Panc1 (cell line): Measurements from ENCODE around the gene HOXB7.

ENCODE experiments used
- POLR2AphosphoS5 ChIP-seq: IDR thresholded peaks from 2 replicates; pipeline ENCODE4 v1.6.1; 2012; ENCODE audit warnings: mild to moderate bottlenecking, low read depth, low read length, moderate library complexity
- TCF7L2 ChIP-seq: IDR thresholded peaks from 2 replicates; pipeline ENCODE4 v1.6.1; 2011; ENCODE audit warnings: mild to moderate bottlenecking, low read depth, low read length, inconsistent platforms
- TF ChIP-seq, protein P1 (sequence below): fragments of 450-650 bp; IDR thresholded peaks from 2 replicates; pipeline ENCODE4 v1.5.1; 2017; ENCODE audit warnings: mild to moderate bottlenecking
- TF ChIP-seq, protein P2 (sequence below), 2 experiments: IDR thresholded peaks; 2 replicates each; pipeline ENCODE4 v1.6.1; 2011 to 2012; ENCODE audit warnings: low read depth in 2 of 2, control low read depth in 1 of 2, low read length in 1 of 2, mild to moderate bottlenecking in 1 of 2, moderate library complexity in 1 of 2; ENCODE audit not compliant: insufficient read depth in 1 of 2

DNA sequence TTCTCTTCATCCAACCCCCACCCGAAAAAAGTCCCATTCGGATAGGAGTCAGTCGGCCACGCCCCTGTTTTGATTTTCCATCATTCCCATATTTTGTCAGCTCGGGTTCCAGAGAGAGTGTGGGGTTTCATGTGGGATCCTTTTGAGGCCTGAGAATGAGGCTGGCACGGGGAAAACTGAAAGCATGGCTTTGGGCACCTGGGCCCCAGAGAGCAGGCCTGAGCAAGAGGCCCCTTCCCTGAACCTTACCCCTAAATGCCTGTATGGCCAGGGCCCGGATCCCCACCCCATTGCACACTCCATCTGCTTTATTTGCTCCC, 28.1 kb downstream of the HOXB7 start:
- TF ChIP-seq, protein P1, sequence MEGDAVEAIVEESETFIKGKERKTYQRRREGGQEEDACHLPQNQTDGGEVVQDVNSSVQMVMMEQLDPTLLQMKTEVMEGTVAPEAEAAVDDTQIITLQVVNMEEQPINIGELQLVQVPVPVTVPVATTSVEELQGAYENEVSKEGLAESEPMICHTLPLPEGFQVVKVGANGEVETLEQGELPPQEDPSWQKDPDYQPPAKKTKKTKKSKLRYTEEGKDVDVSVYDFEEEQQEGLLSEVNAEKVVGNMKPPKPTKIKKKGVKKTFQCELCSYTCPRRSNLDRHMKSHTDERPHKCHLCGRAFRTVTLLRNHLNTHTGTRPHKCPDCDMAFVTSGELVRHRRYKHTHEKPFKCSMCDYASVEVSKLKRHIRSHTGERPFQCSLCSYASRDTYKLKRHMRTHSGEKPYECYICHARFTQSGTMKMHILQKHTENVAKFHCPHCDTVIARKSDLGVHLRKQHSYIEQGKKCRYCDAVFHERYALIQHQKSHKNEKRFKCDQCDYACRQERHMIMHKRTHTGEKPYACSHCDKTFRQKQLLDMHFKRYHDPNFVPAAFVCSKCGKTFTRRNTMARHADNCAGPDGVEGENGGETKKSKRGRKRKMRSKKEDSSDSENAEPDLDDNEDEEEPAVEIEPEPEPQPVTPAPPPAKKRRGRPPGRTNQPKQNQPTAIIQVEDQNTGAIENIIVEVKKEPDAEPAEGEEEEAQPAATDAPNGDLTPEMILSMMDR: no peak
- TF ChIP-seq POLR2AphosphoS5: no peak
- no peak for TF ChIP-seq TCF7L2
- TF ChIP-seq, protein P2, sequence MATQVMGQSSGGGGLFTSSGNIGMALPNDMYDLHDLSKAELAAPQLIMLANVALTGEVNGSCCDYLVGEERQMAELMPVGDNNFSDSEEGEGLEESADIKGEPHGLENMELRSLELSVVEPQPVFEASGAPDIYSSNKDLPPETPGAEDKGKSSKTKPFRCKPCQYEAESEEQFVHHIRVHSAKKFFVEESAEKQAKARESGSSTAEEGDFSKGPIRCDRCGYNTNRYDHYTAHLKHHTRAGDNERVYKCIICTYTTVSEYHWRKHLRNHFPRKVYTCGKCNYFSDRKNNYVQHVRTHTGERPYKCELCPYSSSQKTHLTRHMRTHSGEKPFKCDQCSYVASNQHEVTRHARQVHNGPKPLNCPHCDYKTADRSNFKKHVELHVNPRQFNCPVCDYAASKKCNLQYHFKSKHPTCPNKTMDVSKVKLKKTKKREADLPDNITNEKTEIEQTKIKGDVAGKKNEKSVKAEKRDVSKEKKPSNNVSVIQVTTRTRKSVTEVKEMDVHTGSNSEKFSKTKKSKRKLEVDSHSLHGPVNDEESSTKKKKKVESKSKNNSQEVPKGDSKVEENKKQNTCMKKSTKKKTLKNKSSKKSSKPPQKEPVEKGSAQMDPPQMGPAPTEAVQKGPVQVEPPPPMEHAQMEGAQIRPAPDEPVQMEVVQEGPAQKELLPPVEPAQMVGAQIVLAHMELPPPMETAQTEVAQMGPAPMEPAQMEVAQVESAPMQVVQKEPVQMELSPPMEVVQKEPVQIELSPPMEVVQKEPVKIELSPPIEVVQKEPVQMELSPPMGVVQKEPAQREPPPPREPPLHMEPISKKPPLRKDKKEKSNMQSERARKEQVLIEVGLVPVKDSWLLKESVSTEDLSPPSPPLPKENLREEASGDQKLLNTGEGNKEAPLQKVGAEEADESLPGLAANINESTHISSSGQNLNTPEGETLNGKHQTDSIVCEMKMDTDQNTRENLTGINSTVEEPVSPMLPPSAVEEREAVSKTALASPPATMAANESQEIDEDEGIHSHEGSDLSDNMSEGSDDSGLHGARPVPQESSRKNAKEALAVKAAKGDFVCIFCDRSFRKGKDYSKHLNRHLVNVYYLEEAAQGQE (IDR thresholded peaks at IDR 0.05; ENCODE audit: insufficient read depth in 1 of 2, low read depth in 2 of 2, low read length in 1 of 2): no peak
